Suprapubic skin (tissue), 3 donors: Measurements from ENCODE around the gene GRID1.

Source experiments
- EP300 ChIP-seq: sonication (generic); formaldehyde crosslinking; IDR thresholded peaks from one replicate; pipeline ENCODE4 v1.6.1; 2017; ENCODE audit warnings: antibody characterized with exemption
- POLR2A ChIP-seq, 2 donors: fragments of 450-650 bp; IDR thresholded peaks; one replicate each; pipeline ENCODE4 v1.6.1; 2017; ENCODE audit warnings: antibody characterized with exemption in 2 of 2, mild to moderate bottlenecking in 2 of 2, moderate library complexity in 2 of 2
- TF ChIP-seq, protein P1 (sequence below), 2 donors: fragments of 200-600 bp in 1 of 2; fragments of 450-650 bp in 1 of 2; sonication (generic) in 1 of 2; IDR thresholded peaks; one replicate each; pipeline ENCODE4 v1.5.1; 2016 to 2019; ENCODE audit warnings: antibody characterized with exemption in 2 of 2, mild to moderate bottlenecking in 1 of 2, moderate library complexity in 1 of 2

DNA sequence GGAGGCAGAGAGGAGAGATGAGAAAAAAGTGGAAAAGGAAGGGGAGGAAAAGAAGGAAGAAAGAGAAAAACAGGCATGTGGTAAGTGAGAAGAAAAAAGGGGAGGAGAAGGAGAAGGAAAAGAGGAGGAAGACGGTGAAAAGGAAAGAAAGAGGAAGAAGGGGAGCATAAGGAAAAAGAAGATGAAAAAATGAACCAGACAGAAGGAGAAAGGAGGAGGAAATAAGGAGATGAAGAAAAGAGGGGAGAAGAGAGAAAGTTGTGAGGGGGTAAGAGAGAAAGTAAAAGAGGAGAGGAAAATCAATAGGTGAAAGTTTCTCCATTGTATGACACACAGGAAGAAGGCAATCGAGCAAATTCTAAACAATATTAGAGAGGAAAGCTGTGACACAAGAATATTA lies 663.8 kb downstream of the GRID1 start:
- TF ChIP-seq POLR2A (IDR thresholded peaks at IDR 0.05) (no peak), EP300 (no peak)
- TF ChIP-seq, protein P1, sequence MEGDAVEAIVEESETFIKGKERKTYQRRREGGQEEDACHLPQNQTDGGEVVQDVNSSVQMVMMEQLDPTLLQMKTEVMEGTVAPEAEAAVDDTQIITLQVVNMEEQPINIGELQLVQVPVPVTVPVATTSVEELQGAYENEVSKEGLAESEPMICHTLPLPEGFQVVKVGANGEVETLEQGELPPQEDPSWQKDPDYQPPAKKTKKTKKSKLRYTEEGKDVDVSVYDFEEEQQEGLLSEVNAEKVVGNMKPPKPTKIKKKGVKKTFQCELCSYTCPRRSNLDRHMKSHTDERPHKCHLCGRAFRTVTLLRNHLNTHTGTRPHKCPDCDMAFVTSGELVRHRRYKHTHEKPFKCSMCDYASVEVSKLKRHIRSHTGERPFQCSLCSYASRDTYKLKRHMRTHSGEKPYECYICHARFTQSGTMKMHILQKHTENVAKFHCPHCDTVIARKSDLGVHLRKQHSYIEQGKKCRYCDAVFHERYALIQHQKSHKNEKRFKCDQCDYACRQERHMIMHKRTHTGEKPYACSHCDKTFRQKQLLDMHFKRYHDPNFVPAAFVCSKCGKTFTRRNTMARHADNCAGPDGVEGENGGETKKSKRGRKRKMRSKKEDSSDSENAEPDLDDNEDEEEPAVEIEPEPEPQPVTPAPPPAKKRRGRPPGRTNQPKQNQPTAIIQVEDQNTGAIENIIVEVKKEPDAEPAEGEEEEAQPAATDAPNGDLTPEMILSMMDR (IDR thresholded peaks at IDR 0.05), result no peak
